Kasumi-1 (cell line): ENCODE data around the gene MICAL2.

ENCODE experiments used
- DNase-seq, 2 experiments: peaks; one replicate each; lab custom pipeline; 2025; lab: John Stamatoyannopoulos, UW

The MICAL2 gene

GRCh38 chr11:12098601-12099000 is 11.8 kb upstream of the MICAL2 start:
- no peak for DNase-seq

- peak in 1 of 2 experiments; percentile 4 for DNase-seq
Measured at GRCh38 chr11:12099132-12099873, 11.1 kb upstream of the MICAL2 start.

- no peak for DNase-seq
Measured at GRCh38 chr11:12100429-12100828, 10.0 kb upstream of the MICAL2 start.

- no peak for DNase-seq
Measured at GRCh38 chr11:12100841-12101242, 9.5 kb upstream of the MICAL2 start.

DNA sequence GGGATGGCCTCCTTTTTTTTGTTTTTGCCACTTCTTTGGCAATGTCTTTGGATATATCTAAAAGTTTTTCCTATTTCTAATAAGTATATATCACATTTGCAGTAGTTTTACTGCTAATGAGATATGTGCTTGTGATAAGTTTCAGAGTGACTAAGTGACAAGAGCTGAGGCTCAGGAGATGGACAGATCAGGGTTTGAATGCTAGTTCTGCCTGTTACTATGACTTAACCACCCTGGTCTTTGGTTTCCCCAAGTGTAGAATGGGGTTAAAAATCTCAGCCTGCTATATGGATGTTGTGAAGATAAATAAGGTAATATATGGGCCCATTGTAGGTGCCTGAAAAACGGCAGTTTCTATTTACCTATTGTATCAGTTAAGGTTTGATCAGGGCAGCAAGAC is 9.1 kb upstream of the MICAL2 start:
- DNase-seq: no peak

- peak; percentile 16 to 24 for DNase-seq
Measured at GRCh38 chr11:12102588-12103410, 7.6 kb upstream of the MICAL2 start.

DNA sequence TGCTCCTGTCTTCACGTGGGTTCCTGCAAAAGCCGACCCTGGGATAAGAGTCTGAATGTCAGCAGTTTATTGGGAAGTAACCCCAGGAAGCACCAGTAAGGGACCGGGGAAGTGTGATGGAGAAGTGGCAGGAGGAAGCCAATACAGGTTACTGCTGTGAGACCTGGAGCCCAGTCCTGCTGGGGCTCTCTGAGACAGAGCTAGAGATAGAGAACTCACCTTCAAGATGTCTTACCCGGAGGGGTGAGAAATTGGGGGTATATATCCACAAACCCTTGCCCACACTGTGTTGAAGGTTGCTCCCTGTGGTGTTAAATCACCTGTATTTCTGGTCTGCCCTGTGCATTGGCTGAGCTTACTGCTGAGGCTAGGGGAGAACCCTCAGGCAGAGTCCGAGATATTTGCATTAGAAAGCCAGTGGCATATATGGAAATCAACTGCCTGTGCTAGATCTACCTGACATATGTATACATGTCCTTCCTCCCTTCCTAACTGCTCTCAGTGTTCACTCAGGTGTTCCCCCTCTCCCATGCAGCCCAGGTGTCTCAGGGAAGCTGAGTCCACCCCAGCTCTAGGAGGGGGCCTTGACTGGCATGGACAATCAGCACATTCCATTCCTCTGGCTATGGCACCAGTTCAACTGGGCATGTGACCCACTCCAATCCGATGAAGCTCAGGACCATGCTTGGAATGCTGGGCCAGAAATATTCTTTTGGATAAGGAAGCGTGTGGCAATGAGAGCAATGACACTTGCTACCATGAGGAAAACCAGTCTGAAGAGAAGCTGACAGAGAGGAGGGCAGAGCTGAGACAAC is 6.8 kb upstream of the MICAL2 start:
- DNase-seq: no peak

DNA sequence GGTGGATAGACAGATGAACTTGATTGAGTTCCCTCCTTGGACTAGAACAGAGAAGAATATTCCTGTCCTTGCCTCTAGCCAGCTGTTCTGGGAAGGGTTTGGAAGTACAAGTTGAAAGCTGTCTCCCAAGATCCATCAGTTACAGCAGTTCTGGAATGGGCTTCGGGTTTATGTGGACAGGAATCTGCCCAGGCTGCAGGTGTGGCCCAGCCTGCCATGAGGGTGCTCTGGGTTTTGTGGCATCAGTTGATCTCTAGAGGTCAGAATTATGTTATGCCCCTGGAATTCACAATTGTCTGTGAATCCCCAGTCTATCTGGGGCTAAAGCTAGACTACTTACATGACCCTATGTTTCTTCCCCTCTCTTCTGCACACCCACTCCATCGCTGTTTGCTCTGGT is 4.9 kb upstream of the MICAL2 start:
- DNase-seq: no peak

GRCh38 chr11:12106101-12106500 is 4.3 kb upstream of the MICAL2 start:
- no peak for DNase-seq

DNA sequence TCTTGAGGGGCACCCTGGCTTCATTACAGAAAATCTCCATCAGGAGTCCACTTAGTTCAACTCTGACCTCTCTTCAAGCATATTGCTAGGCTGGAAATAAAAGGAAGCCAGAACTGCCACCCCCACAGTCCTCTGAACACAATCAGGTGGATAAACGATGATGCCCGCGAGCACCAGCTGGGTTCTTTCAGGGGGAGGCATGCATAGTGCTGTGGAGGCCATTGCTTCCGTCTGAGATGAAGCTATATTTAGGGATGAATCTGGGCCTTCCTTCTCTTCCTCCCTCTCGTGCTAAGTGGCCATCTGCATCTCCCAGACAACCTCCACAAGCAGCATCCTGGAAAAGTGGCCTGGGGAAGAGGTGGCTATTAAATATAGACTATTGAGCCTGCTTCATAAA is 3.9 kb upstream of the MICAL2 start:
- DNase-seq: no peak

- no peak for DNase-seq
Measured at GRCh38 chr11:12108875-12109453, 1.4 kb upstream of the MICAL2 start.

DNA sequence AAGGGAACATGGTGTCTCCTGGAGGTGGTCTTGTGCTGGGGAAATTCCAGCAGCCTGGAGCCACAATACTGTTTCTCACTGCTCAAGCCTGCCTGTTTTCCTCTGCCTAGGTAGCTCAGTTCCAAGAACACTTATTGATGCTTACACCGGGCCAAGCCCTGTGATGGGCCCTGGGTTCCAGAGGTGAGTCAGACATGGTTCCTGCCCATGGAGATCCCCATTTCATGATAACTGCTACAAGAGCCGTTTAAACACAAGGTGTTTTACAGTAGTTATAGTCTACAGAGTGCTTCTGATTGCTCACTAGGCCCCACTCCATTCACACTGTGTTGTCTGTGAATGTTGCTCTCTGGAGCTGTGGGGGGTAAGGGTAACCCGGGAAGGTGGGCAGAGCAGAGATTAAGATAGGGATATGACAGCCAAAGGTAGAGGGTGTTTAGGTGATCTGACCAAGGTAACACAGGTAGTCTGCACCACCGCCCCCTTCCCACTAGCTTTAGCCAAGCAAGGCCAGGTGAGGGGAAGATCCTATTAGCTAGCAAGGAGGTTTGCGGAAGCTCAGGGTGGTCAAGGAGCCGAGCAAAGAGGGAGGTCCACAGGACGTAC is 696 bp upstream of the MICAL2 start:
- DNase-seq: no peak

DNA sequence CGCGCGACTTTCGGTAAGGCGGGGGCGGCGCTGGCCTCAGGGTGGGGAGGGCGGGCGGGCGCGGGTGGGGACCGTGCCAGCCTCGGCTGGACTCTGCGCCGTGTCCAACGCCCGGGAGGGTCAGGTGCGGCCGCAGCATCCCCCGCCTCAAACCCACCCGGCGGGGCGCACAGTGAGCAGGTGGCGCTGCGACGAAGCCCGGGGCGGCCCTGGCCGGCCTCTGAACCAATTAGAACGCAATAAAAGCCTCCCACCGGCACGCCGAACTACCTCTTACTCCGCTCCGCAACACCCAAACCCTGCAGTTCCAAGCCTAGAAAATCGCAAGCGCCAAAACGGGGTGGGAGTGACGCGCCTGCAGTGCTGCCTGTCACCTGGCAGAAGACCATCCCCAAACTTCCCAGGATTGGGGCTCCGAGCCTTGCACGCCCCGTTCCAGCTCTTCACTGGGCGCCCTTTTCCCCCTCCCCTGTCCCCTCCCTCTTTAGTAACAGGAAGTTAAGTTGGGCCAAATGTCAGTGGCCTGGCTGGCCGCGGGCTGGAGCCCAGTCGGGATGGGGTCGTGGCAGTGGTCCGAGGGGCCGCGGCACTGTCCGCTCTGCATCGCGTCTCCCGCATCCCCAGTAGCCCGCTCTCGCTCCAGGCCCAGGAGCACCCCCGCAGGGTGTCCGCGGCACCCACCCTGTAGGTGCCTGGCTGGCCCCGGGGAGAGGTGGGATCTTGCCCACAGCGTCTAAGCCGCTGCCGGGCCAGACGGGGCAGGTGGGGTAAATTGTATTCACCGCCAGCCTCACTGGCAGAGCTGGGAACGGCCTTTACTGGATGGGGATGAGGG is 541 bp downstream of the MICAL2 start:
- DNase-seq: peak in 1 of 2 experiments; percentile 22

GRCh38 chr11:12111549-12112520 is 1.4 kb downstream of the MICAL2 start:
- DNase-seq: no peak

DNA sequence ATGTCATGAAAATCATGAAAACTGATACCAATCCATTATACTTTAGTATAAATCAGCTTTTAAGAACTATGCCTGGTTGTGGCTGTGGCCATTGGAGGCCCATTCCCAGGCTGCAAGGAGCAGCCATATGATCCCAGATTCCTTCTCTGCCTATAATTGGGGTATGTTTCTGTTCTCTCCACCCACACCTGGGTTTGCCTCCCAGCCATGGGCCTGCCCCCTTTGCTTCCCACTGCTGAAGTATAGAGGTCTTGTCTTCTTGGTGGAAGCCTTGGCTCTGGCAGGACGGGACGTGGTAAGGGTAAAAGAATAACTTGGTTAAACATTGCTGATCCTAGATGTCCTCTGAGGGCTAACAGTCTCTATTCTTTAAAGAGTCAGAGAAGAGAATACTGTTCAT is 2.4 kb downstream of the MICAL2 start:
- no peak for DNase-seq

- no peak for DNase-seq
Measured at GRCh38 chr11:12113294-12113693, 2.9 kb downstream of the MICAL2 start.

- DNase-seq: no peak
Measured at GRCh38 chr11:12114193-12115033, 4.0 kb downstream of the MICAL2 start.

DNA sequence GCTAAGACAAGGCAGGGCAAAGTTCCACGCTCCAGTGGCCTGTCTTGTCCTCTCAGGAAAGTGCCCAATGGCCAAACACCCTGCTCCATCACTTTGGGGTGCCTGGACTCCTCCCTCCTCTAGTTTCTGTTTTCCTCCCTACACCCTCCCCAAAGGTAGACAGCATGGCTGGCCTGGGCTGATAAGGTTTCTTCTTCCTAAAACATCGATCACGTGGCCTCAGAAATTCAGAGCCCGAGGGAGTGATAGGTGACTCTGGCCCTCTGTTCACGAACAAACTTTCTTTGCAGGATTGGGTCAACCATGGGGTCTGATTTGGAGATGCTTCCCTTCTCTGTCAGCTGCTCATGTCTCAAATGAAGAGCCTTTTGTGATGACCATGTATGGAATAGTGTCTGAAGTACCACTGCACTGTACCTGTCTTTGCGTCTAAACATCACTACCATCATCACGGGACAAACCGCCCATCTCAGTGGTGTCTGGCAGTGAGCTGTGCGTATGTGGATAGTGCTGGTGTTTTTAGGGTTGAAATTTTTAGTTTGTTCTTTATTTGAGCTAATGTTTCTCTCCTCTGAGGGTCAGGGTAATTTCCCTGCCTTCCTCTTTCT is 6.1 kb downstream of the MICAL2 start:
- no peak for DNase-seq
